CD1c-positive myeloid dendritic cell (primary cell): ENCODE data around the gene TTC33.

Experiments used
- DNase-seq: peaks from one replicate; pipeline ENCODE4 v3.0.0-alpha.2; 2016; ENCODE audit errors: extremely low spot score

Gene TTC33

DNA sequence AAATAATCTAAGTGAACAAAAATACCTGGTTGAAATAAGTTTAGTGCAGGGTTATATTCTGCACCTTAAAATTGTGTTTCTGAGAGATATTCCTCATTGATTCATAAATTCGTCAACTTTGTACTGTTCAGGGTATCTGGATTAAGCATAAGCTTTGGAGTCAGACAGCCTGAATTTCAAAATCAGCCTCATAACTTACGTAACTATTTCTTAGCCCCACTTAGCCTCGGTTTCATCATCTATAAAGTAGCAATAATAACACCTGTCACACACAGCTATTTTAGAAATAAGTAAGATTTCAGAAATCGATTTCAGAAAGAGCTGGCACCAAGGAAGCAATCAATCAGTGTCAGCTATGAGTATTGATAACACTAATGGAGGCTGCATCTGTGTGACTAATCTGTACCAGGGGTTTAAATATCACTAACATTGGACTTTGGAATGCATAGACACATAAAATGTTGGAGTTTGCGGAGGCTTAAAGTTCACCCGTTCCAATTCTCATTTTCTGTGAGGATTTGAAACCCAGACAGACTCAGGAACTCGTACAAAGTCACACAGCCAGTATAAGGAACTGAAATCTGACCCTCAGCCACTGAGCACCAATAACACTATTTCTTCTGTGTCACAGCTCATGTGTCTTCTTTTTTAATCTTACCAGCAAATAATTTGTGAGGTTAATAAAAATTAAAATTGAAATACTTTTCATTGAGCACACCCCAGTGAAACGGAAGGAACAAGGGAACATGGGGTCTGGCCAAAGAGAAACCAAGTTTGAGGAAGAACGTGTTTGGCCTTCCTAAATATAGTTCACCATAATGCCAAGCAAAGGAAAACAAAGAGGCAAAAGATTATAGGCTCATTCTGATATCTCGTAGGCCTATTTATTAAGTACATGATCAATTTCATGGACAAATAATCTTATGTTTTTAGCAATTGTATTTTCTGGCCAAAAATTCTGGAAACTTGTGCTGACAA, 270.5 kb downstream of the TTC33 start:
- DNase-seq: peak; percentile 87

DNA sequence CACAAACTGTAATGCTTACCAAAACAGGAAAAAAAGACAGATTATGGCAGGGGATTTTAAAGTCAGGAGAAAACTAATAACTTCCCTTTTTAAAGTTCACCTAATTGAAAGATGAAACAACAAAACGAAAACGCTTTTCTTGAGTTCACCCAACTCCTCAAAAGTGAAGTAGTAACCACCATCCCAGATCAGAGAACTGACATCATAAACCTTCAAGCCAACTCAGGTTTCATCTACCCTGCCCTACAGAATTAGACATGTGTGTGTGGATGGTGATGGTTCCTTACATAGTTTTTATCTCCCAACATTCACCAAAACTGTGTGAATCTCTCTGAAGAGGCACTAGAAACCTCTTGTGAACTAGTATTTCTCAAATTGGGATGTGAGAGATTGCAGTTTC, 271.3 kb downstream of the TTC33 start:
- DNase-seq: peak; percentile 72

DNA sequence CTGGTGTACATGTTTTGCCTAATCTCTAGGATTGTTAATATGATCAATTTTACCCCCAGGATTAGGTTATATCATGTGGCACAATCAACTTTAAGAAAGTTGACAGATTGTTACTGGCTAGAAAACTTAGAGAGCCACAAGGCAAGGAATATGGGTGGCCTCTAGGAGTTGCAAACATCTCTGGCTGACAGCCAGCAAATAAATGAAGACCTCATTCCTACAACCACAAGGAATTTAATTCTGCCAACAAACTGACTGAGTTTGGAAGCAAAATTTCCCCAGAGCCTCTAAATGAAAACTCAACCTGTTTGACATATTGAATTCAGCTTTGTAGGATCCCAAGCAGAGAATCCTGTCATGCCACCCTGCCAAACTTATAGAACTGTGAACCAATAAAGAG, 272.4 kb downstream of the TTC33 start:
- DNase-seq: no peak

DNA sequence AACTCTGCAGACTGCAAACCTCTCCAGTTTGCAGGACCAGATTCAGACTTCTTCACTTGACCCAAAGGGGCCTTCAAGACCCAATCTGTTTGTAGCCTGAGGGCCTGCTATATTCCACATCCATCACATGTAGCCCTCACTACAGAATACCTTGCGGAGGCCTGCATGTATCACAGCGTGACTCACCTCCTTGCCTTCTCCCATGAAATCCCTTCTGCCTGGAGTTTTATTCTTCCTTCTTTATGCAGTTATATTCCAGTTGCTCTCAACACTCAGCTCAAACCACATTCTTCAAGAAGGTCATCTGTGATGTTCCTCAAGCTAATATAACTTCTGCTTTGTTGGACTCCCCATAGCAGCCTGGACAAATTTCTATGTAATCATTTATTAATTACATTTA, 274.5 kb downstream of the TTC33 start:
- DNase-seq: no peak

DNA sequence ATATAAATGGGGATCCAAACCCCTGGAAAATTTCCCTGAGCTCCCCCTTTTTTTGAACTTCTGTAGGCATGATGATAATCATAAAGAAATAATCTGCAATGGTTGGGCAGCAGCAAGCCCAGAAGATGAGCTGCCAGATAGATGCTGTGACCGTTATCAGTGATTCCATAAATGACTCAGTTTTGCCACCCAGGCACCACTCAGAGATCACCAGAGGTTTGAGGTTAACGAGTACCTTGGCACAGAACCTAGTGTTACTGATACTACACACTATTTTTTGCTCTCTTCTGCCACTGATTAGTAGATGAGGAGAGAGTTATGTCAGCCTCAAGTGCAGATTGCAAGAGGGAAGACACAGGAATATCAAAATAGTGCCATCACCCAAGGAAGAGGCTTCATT, 275.4 kb downstream of the TTC33 start:
- DNase-seq: no peak

DNA sequence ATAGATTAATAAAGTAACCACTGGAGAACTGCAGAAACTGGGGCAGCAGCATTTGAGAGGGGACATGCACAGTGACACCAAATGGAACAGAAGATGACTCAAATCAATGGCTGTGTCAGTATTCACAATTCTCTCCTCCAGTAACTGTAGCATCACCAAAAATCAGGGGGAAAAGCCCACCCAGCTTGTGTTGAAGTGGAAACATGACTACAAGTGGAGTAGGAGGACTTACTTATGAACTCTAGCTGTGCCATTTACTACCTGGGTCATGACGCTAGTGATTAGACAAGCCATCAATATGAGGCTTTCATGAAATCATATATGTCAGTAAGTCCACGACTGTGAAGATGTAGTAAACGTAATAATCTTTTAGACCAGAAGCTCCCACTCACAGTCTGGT, 275.8 kb downstream of the TTC33 start:
- no peak for DNase-seq

DNA sequence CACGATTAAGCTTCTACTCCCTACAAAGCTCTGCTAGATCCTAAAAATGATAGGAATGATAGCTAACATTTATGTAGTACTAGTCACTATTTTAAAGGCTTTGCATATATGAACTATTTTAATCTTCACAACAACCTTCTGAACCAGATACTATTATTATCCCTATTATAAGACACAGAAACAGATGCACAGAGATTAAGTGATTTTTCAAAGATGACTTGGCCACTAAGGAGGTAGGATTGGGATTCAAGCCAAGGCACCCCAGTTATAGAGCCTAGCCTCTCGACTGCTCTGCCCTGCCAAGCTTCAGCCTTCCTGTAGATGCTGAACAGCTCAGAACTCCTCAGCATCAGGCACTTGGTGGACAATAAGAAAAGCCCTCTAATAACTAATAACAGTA, 277.0 kb downstream of the TTC33 start:
- no peak for DNase-seq

DNA sequence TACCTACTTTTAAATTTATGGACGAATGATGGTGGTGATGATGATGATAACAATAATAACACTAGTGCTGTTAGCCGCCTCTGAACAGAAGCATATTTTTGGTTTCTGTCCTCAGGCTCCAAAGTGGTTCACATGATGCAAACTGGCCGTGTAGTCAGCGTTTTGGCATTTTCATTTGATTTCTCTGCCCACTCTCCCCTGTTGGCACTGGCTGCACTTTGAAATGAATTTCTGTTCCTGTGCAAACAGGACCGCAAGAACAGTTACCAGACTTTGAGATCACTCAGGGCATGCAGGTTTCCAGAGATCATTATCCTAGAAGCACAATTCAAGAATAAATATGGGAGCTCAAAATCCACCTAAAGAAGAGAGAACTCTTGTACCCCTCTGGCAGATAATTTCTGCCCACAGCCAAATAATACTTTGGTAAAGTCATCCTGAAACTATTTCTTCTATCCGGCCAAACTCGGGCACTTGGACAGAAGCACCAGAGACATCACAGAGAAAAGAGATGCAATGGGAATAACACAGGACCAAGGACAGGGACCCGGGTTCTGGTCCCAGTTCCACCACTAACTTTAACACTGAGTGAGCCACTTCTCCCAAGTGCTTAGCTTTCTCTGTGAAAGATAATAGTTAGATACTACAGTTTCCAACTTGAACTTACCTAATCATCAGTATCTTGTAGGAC, 277.8 kb downstream of the TTC33 start:
- DNase-seq: no peak

DNA sequence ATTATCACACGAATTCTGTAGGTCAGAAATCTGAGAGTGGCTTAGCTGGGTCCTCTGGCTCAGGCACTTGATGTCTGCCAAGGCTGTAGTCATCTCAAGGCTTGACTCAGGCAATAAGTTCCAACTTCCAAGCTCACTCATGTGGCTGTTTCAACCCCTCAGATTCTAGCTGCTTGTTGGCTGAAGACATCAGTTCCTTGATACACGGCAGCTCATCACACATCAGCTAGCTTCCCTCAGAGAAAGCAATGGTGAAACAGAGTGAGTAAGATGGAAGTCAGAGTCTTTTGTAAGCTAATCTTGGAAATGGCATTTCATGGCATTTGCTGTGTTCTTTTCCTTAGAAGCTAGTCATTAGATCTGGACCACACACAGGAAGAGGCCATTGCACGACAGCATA, 280.2 kb downstream of the TTC33 start:
- DNase-seq: no peak

DNA sequence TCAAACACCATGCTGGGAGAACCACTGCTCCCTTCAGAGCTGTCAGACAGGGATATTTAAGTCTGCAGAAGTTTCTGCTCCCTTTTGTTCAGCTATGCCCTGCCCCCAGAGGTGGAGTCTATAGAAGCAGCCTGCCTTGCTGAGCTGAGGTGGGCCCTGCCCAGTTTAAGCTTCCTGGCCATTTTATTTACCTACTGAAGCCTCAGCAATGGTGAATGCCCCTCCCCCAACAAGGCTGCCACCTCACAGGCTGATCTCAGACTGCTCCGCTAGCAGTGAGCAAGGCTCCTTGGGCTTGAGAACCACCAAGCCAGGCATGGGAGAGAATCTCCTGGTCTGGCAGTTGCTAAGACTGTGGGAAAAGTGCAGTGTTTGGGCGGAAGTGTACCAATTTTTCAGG, 281.5 kb downstream of the TTC33 start:
- no peak for DNase-seq

DNA sequence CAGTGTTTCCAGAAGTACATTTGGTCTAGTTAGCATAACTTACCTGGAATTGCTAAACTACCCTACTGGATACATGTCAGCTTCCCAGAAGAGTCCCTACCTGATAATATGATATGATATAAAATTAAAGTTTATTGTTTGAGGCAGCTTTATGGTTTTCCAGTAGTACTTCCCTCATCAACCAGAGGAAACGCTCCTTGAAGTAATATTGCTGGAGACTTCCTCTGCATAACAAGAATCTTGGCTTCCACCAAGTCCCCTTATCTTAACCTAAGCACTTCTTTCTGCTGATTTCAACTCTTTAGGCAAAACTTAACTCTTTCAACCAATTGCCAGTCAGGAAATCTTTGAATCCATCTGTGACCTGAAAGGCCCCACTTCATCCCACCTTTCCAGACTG, 290.3 kb downstream of the TTC33 start:
- DNase-seq: no peak

DNA sequence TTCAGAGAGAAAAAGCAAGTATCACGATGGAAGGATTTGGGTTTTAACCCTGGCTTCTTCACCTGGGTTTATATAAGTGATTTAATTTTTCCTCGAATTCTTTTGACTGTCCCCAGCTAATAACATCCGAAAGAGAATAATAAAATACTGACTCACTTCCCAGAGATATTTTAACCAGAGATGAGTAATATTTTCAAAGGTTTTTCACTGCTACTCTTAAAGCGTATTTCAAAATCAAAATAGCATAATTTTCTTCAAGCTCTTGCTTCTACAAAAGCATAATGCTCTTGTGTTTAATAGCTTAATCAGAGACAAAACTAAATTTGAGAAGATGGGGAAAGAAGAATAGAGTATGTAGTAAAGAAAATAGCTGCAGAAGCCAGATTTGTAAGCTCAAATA, 291.2 kb downstream of the TTC33 start:
- no peak for DNase-seq
